H54 (cell line): ENCODE results near the gene CBX8.

ENCODE experiments used
- DNase-seq: peaks from one replicate; pipeline ENCODE4 v3.0.0; 2011; ENCODE audit warnings: low spot score, mixed read lengths; ENCODE audit not compliant: insufficient read length
- FAIRE-seq: peaks from 3 replicates; lab custom pipeline; 2011; peaks lifted over from hg19 to GRCh38; lab: Jason Lieb, UNC
- POLR2A ChIP-seq: IDR thresholded peaks from 2 replicates; pipeline ENCODE4 v1.6.1; 2011; ENCODE audit warnings: low read depth, mild to moderate bottlenecking, low read length

Gene CBX8

DNA sequence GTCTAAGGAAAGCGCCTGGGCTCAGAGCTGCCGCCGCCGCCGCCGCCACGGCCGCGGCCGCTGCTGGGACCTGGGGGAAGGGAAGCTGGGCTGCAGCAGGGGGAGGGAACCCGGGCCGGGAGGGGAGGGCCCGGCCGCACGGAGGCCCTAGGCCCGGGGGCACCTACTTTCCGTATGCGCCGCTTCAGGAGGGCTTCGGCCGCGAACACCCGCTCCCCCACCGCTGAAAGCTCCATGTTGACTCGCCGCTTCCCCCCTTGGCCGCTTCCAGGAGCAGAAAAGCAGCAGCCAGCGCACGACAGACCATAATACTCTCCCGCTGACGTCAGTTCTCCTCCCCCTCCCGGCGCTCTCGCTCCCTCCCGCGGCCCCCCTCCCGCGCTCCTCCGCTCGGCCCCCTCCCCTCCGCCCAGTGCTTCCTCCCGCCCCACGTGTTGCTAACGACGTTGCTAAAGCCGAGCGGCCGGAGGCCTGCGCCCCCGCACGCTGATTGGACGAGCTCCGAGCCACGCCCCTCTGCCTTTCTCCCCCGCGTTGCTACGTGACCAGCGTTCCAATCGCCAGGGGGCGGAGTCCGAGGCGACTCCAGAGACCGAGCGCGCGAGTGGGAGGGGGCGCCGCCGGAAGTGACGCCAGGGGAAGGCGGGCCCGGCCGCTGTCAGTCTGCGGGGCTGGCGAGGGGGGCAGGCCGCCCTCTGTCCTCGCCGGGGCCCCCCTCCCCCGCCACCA lies at the start of gene CBX8:
Gene CBX8 (minus strand): TSS at position 315 of the 729 bp plus-strand sequence. CDS start 79 bp downstream, at position 236.
- peak; percentile 99 for DNase-seq
- no peak for FAIRE-seq
- peak; percentile 81 for TF ChIP-seq POLR2A

DNA sequence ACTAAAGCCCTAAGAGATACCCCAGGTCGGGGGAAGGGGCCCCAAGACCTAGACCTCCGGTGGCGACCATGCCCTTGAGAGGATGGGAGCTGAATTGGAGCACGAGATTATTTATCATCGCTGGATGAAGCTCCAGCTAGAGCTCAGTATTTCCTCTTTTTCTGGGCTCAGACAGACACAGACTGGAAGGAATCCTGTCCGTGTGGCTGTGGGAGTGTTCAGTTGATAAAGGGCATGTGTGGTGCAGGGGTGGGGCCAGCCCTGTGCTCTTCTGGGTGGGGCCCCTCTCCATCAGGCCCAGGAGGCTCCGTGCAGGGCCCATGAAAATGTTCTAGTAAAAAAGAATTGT lies 48.7 kb upstream of the CBX8 start:
- peak; percentile 62 for DNase-seq
- FAIRE-seq = no peak
- no peak for TF ChIP-seq POLR2A

DNA sequence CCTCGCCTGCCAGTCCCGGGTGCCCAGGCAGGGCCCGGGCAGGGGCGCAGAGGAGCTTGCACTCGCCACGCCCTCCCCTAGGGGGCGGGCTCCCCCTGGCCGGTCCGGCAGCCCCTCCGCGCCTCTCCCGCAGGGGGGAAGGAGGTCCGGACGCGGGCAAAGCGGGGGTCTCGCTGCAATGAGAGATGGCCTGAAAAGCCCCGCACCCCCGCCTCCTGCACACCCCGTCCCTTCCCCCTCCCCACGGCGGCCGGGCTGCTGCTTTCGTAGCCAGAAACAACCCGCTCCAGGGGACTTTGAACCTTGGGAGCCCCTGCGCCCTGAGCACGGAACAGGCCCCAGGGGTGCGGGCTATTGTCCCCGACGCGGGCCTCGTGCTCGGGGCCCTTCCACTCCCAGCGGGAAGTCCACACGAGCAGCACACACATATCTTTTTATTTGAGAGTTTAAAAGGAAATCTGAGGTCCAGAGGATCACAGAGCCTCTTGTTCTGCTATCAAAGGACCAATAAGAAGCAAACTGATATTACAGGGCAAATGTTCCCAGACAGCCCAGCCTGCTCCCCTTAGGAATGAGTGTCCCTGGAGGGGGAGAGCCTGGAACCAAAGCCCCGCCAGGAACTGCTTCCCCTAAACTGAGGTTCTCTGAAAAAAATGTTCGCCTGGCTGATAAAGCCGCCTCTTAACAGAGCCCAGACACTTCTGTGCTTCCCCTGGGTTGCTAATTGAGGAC lies 48.2 kb upstream of the CBX8 start:
- no peak for TF ChIP-seq POLR2A
- FAIRE-seq (no peak), DNase-seq (peak; percentile 68)

DNA sequence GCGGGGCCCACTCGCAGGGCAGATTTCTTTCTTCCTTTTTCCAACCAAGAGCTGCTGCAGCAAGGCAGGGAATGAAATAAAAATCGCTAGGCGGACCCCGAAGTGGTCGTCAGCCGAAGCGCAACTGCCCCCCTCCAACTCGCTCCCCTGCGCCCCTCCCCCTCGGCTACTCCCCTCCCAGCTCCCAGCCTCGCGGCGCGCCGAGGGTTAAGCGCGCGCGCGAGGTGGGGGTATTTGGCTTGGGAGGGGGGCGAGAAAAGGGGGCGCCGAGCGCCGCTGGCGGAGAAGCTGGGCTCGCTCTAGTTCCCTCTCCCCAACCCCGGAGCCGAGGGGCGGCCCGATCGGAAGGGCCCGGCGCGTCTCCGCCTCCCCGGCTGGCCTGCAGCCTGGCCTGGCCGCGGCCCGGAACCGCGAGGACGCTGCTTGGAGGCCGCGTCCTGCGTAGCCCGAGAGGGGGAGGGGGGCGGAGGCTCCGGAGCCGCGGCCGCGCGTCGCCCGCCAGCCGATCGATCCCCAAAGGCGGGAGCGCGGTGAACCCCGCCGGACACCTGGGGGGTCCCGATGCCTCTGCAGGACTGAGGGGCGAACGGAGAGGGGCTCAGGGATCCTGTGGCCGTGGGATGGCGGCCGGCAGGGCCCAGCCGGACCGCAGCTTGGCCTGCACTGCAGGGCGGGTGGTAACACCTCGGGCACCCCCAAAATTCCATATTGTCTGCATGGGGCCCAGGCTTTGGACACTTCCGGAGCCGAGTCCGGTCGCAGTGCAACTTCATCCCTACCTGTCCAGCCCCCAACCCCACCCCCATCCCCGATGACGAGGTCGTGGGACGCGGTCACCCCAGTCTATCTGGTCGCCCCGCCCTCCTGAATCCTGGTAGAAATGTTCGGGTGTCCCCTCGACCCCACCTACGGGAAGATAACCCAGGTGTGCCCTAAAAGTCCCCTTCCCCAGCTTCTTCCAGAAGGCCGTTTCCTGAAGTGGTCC lies 47.2 kb upstream of the CBX8 start:
- TF ChIP-seq POLR2A = peak; percentile 62; the same call in 1 of the 2 replicates
- FAIRE-seq (no peak), DNase-seq (peak; percentile 72)

DNA sequence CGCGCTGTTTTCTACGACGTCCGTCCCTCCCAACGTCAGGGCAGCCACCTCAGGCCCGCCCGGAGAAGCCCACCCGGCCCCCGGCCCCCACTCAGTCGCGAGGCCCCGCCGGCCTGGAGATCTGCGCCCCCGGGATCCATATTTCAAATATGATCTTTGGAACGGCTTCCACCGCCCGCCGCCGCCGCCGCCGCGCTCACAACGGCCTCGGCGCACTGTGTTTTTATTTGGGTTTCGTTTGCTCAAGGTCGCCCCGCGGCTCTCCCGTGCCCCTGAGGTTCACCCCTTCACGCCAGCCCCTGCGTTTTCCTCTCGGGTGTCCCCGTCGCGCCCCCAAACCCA lies 46.6 kb upstream of the CBX8 start:
- FAIRE-seq = no peak

DNA sequence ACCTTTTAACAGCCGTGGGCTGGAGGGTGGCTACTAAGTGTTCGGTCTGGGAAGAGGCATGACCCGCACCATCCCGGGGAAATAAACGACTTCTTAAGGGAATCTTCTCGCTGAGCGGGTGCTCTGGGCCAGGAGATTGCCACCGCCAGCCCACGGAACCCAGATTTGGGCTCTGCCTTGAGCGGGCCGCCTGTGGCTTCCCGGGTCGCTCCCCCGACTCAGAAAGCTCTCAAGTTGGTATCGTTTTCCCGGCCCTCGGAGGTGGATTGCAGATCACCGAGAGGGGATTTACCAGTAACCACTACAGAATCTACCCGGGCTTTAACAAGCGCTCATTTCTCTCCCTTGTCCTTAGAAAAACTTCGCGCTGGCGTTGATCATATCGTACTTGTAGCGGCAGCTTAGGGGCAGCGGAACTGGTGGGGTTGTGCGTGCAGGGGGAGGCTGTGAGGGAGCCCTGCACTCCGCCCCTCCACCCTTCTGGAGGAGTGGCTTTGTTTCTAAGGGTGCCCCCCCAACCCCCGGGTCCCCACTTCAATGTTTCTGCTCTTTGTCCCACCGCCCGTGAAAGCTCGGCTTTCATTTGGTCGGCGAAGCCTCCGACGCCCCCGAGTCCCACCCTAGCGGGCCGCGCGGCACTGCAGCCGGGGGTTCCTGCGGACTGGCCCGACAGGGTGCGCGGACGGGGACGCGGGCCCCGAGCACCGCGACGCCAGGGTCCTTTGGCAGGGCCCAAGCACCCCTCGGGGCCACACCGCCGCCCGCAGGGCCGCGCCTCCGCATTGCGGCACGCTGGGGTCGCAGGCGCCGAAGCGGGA lies 46.0 kb upstream of the CBX8 start:
- no peak for FAIRE-seq
- no peak for DNase-seq
- no peak for TF ChIP-seq POLR2A

More for the DNA sequence above, 46.6 kb upstream of the CBX8 start:
- DNase-seq = no peak
- TF ChIP-seq POLR2A = no peak

DNA sequence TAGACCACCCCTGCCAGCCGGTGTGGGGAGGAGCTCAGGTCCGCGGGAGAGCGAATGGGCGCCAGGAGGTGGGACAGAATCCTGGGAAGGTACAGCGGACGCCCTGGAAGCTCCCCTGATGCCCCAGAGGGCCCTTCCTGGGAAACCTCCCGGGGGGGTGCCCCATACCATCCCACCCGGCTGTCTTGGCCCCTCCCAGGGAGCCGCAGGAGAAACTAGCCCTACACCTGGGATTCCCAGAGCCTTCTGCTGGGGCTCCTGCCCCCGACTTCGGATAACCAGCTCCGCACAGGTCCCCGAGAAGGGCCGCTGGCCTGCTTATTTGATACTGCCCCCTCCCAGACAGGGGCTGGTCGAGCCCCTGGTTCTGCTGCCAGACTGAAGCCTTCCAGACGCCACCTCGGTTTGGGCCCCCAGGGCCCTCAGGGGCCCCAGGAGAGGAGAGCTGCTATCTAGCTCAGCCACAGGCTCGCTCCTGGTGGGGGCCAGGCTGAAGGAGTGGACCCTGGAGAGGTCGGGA lies 45.3 kb upstream of the CBX8 start:
- TF ChIP-seq POLR2A = no peak
- FAIRE-seq (no peak), DNase-seq (no peak)

DNA sequence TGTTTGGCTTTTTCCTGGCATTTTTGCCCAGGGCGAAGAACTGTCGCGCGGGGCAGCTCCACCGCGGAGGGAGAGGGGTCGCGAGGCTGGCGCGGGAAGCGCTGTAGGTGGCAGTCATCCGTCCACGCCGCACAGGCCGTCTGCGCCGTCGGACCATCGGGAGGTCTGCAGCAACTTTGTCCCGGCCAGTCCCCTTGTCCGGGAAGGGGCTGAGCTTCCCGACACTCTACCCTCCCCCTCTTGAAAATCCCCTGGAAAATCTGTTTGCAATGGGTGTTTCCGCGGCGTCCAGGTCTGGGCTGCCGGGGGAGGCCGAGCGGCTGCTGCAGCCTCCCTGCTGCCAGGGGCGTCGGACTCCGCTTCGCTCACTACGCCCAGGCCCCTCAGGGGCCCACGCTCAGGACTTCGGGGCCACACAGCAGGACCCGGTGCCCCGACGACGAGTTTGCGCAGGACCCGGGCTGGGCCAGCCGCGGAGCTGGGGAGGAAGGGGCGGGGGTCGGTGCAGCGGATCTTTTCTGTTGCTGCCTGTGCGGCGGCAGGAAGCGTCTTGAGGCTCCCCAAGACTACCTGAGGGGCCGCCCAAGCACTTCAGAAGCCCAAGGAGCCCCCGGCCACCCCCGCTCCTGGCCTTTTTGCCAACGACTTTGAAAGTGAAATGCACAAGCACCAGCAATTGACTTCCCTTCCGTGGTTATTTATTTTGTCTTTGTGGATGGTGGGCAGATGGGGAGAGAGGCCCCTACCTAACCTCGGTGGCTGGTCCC lies 44.7 kb upstream of the CBX8 start:
- DNase-seq = no peak
- TF ChIP-seq POLR2A = no peak
- FAIRE-seq = no peak

DNA sequence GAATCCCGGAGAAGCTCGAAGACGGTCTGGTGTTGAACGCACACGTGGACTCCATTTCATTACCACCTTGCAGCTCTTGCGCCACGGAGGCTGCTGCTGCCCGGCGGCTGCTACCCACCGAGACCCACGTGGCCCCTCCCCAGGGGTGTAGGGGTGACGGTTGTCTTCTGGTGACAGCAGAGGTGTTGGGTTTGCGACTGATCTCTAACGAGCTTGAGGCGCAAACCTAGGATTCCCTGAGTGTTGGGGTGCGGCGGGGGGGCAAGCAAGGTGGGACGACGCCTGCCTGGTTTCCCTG lies 44.1 kb upstream of the CBX8 start:
- DNase-seq (no peak), FAIRE-seq (no peak)
- no peak for TF ChIP-seq POLR2A

DNA sequence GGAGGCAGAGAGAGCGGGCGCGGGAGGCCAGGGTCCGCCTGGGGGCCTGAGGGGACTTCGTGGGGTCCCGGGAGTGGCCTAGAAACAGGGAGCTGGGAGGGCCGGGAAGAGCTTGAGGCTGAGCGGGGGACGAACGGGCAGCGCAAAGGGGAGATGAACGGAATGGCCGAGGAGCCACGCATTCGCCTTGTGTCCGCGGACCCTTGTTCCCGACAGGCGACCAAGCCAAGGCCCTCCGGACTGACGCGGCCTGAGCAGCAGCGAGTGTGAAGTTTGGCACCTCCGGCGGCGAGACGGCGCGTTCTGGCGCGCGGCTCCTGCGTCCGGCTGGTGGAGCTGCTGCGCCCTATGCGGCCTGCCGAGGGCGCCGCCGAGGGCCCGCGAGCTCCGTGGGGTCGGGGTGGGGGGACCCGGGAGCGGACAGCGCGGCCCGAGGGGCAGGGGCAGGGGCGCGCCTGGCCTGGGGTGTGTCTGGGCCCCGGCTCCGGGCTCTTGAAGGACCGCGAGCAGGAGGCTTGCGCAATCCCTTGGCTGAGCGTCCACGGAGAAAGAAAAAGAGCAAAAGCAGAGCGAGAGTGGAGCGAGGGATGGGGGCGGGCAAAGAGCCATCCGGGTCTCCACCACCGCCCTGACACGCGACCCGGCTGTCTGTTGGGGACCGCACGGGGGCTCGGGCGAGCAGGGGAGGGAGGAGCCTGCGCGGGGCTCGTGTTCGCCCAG lies 43.6 kb upstream of the CBX8 start:
- no peak for TF ChIP-seq POLR2A
- DNase-seq (no peak), FAIRE-seq (no peak)

DNA sequence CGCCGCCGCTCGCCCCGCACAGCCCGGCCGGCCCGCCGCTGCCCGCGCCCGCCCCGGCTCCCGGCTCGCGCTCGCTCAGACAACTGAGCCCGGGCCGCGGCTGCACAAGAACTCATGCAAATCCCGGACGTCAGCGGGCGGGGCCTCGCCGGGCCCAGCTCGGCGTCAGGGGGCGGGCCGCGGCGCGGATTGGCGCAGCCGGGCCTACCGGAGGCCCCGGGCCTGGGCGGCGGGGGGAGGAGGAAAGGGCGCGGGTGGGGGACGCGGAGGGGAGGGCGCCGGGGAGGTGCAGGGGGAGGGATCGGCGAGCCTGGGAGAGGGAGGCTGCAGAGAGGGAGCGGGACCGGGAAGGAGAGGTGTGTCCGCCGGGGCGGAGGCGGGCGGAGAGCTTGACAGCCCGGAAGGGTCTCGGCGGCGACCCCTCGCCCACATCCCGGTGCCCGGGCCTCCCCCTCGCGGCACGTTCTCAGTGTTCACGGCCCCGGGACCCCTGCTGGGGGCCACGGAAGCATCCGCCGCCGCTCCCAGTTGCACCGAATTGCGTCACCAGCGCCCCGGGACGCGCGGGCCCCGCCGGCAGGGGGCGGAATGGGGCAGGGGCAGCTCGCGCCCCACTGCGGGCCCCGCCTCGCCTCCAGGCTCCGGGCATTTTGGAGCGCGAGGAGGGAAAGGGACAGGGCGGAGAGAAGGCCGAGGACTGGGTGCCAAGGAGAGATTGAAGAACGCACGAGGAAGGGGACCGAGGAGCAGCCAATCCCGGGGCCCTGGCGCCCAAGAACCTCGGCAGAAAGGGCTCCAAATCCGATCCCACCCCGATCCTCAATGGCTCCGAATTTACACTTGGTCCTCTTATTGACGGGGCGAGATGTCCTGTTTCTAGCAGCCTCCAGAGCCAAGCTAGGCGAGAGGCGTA lies 42.7 kb upstream of the CBX8 start, which contains the start of gene CBX4:
Gene CBX4 (minus strand): TSS at position 85 of the 913 bp plus-strand sequence. CDS start 189 bp downstream, outside the sequence.
- peak; percentile 96 for DNase-seq
- FAIRE-seq = no peak
- TF ChIP-seq POLR2A = peak; percentile 79
